ENCODE data around the gene TRIP12. TPM values are rescaled to one million over a fixed set of nuclear protein-coding genes. Genes with fewer than 3 reads are reported as not detected.

The TRIP12 gene
- total RNA-seq, 2 donors from 2014 or later, result 127 to 160 TPM

DNA sequence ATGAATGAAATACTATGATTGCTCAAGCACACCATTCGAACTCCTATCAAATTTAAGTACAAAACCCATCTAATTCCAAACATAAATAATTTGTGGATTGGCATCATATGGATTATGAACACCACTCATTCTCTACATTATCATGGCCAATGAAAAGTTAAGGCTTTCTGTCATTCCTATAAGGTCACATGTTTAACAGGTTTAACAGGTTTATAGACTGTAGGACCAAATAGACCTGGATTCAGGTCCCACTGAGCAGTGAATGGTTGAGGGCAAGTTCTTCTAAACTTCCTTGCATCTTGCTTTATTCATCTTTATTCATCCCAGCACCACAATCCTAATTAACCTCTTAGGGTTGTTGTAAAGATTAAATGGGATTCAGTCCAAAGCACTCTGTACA is 33.9 kb upstream of the TRIP12 start:
- no peaks in the 10 kb centered on the region for H3K27me3 ChIP-seq (replicated peaks; ENCODE audit: insufficient read depth)
- H3K9me3 ChIP-seq, result no peaks in the 10 kb centered on the region
- DNase-seq (ENCODE audit: low spot score) (no peak), ATAC-seq (ENCODE audit: insufficient number of reproducible peaks, low FRiP score, low read depth) (no peak)
- no peaks in the 10 kb centered on the region for H3K4me1 ChIP-seq (ENCODE audit: control insufficient read depth in 1 of 2, low read depth in 2 of 2)
- no peak overlapping the region for H3K27ac ChIP-seq
- TF ChIP-seq, protein P1, sequence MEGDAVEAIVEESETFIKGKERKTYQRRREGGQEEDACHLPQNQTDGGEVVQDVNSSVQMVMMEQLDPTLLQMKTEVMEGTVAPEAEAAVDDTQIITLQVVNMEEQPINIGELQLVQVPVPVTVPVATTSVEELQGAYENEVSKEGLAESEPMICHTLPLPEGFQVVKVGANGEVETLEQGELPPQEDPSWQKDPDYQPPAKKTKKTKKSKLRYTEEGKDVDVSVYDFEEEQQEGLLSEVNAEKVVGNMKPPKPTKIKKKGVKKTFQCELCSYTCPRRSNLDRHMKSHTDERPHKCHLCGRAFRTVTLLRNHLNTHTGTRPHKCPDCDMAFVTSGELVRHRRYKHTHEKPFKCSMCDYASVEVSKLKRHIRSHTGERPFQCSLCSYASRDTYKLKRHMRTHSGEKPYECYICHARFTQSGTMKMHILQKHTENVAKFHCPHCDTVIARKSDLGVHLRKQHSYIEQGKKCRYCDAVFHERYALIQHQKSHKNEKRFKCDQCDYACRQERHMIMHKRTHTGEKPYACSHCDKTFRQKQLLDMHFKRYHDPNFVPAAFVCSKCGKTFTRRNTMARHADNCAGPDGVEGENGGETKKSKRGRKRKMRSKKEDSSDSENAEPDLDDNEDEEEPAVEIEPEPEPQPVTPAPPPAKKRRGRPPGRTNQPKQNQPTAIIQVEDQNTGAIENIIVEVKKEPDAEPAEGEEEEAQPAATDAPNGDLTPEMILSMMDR (IDR thresholded peaks at IDR 0.05), result no peak
- H3K4me3 ChIP-seq, result no peak overlapping the region
- H3K36me3 ChIP-seq, result no peaks in the 10 kb centered on the region

DNA sequence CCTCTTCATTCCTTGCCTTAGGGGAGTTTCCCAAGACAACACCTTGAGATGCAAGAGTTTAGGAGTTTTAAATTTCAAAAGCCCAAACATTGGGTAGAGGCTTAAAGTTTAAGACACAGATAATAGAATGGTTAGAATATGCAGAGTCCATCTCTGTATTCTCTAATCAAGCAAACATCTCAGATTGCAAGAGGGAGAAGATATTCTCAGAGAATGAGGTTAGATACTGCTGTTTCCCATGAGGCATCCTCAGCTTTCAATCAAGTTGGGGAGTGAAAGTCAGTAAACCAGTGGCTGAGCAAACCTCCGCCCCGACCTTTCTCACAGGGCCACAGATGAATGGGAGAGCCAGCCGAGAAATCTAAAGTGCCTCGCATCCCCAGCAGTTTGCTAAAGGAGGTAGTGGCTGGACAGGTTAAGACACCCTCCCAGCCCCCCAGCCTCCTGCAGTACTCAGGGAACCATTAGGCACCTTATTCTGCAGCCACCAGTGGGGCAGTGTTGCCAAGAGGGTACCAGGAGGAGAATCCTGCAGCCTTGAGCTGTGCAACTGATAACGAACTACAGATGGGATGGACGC is 30.5 kb upstream of the TRIP12 start:
- no peaks in the 10 kb centered on the region for H3K27me3 ChIP-seq (replicated peaks; ENCODE audit: insufficient read depth)
- H3K36me3 ChIP-seq, result no peaks in the 10 kb centered on the region
- H3K9me3 ChIP-seq, result no peaks in the 10 kb centered on the region
- ATAC-seq (ENCODE audit: insufficient number of reproducible peaks, low FRiP score, low read depth) (no peak), DNase-seq (ENCODE audit: low spot score) (no peak)
- no peak overlapping the region for H3K27ac ChIP-seq
- TF ChIP-seq, protein P1 (IDR thresholded peaks at IDR 0.05), result no peak
- H3K4me3 ChIP-seq, result no peak overlapping the region
- H3K4me1 ChIP-seq (ENCODE audit: control insufficient read depth in 1 of 2, low read depth in 2 of 2), result no peaks in the 10 kb centered on the region

DNA sequence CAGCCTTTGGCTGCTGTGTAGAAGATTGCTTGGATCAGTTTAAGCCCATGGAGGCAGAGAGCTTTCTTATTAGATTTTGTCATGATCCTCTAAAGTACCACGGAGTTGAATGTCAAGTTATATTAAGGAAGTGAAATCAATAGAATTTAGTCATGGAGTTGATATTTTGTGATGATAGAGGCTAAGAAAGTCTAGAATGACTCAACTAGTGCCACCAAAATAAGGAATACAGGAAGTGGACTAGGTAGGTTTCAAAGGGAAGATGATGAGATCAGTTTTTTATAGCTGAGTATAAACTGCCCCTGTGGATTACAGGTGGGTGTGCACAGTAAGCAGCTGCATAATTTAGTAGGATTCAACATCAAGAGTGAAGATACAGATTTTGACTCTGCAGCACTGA is 25.7 kb upstream of the TRIP12 start:
- Histone ChIP-seq H3K4me3 (no peak overlapping the region), H3K27me3 (replicated peaks; ENCODE audit: insufficient read depth) (no peaks in the 10 kb centered on the region), H3K9me3 (no peaks in the 10 kb centered on the region), H3K4me1 (ENCODE audit: control insufficient read depth in 1 of 2, low read depth in 2 of 2) (no peaks in the 10 kb centered on the region), H3K36me3 (no peaks in the 10 kb centered on the region), H3K27ac (no peak overlapping the region)
- ATAC-seq (ENCODE audit: insufficient number of reproducible peaks, low FRiP score, low read depth) (no peak), DNase-seq (ENCODE audit: low spot score) (no peak)
- TF ChIP-seq, protein P1 (IDR thresholded peaks at IDR 0.05), result no peak

DNA sequence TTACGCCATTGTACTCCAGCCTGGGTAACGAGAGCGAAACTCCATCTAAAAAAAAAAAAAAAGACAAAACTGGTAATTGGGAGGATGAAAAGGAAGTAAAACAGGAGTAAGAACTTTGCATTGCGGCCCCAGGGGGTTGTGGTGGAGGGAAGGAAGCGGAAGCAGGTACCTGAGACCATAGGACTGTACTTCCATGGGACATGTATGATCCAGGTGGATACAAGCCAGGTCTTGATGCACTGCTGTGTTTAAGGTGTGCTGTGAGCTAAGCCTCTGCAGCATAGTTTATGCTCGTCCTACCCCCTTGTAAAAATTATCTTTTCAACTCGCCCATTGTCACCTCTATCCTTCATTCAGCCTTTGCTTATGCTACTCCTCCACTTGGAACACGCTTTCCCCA is 24.2 kb upstream of the TRIP12 start:
- ATAC-seq (ENCODE audit: insufficient number of reproducible peaks, low FRiP score, low read depth) (no peak), DNase-seq (ENCODE audit: low spot score) (no peak)
- Histone ChIP-seq H3K4me3 (no peak overlapping the region), H3K27me3 (replicated peaks; ENCODE audit: insufficient read depth) (no peaks in the 10 kb centered on the region), H3K9me3 (no peaks in the 10 kb centered on the region), H3K4me1 (ENCODE audit: control insufficient read depth in 1 of 2, low read depth in 2 of 2) (no peaks in the 10 kb centered on the region), H3K36me3 (no peaks in the 10 kb centered on the region), H3K27ac (no peak overlapping the region)
- TF ChIP-seq, protein P1 (IDR thresholded peaks at IDR 0.05), result no peak

DNA sequence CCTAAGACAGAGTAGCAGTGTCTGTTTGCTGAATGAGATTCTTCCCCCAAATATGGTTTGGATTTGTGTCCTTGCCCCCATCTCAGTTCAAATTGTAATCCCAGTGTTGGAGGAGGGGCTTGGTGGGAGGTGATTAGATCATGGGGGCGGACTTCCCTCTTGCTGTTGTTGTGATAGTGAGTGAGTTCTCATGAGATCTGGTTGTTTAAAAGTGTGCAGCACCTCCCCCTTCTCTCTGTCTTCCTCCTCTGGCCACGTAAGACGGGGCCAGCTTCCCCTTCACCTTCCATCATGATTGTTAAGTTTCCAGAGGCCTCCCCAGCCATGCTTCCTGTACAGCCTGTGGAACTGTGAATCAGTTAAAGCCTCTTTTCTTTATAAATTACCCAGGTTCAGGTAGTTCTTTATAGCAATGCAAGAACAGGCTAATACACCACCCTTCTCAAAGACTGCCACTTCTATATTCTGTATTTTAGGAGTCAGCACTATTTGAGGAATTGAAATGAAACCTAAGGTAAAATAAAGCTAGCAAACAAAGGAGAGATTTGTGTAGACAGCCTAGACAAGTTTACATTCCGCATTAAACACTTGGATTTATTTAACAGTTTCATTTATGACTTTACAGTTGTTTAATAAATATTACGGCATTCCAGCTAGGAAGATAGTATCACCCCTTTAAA is 22.1 kb upstream of the TRIP12 start:
- Histone ChIP-seq H3K27ac (no peak overlapping the region), H3K9me3 (no peaks in the 10 kb centered on the region), H3K4me3 (no peak overlapping the region), H3K36me3 (no peaks in the 10 kb centered on the region), H3K27me3 (replicated peaks; ENCODE audit: insufficient read depth) (no peaks in the 10 kb centered on the region), H3K4me1 (ENCODE audit: control insufficient read depth in 1 of 2, low read depth in 2 of 2) (no peaks in the 10 kb centered on the region)
- TF ChIP-seq, protein P1 (IDR thresholded peaks at IDR 0.05), result no peak
- ATAC-seq (ENCODE audit: insufficient number of reproducible peaks, low FRiP score, low read depth) (no peak), DNase-seq (ENCODE audit: low spot score) (no peak)
